GM12878 (cell line): ENCODE measurements around the gene UBASH3A. TPM values are rescaled to one million over a fixed set of nuclear protein-coding genes. Genes with fewer than 3 reads are reported as not detected.

Experiments used
- ATF7 ChIP-seq: fragments of 450-650 bp; IDR thresholded peaks from 2 replicates; pipeline ENCODE4 v1.6.1; 2016; ENCODE audit warnings: low read depth, mild to moderate bottlenecking
- BCLAF1 ChIP-seq: fragments of 450-650 bp; IDR thresholded peaks from 2 replicates; pipeline ENCODE4 v1.6.1; 2017; ENCODE audit warnings: antibody characterized with exemption, mild to moderate bottlenecking, moderate library complexity
- GATAD2B ChIP-seq: fragments of 450-650 bp; conservative IDR thresholded peaks from 2 replicates; pipeline ENCODE4 v1.6.1; 2017; ENCODE audit warnings: low read depth, mild to moderate bottlenecking, moderate library complexity
- HDGF ChIP-seq: fragments of 450-650 bp; IDR thresholded peaks from 2 replicates; pipeline ENCODE4 v1.6.1; 2016; ENCODE audit warnings: antibody characterized with exemption
- IRF4 ChIP-seq: IDR thresholded peaks from 2 replicates; pipeline ENCODE4 v1.6.1; 2011; ENCODE audit warnings: low read depth, low read length
- JUND ChIP-seq: IDR thresholded peaks from 2 replicates; pipeline ENCODE4 v1.6.1; 2012; ENCODE audit warnings: low read depth, mild to moderate bottlenecking, low read length, improper control_type of control experiment, moderate library complexity
- MAX ChIP-seq: IDR thresholded peaks from 2 replicates; pipeline ENCODE4 v1.6.1; 2012; ENCODE audit warnings: low read depth, low read length, improper control_type of control experiment
- MYB ChIP-seq: fragments of 150-350 bp; IDR thresholded peaks from 2 replicates; pipeline ENCODE4 v1.6.1; 2014; ENCODE audit warnings: mild to moderate bottlenecking, low read depth, low read length, borderline replicate concordance
- NBN ChIP-seq: fragments of 450-650 bp; IDR thresholded peaks from 2 replicates; pipeline ENCODE4 v1.6.1; 2016
- POLR2A ChIP-seq: IDR thresholded peaks from 2 replicates; pipeline ENCODE4 v1.6.1; 2011; ENCODE audit warnings: low read depth, mild to moderate bottlenecking, low read length
- RAD21 ChIP-seq: IDR thresholded peaks from 2 replicates; pipeline ENCODE4 v1.6.1; 2011; ENCODE audit warnings: mild to moderate bottlenecking, low read depth, low read length, moderate library complexity; ENCODE audit not compliant: insufficient read depth
- SMC3 ChIP-seq: IDR thresholded peaks from 2 replicates; pipeline ENCODE4 v1.6.1; 2011; ENCODE audit warnings: low read length, improper control_type of control experiment, borderline replicate concordance
- SREBF1 ChIP-seq: IDR thresholded peaks from 2 replicates; pipeline ENCODE4 v1.6.1; 2012; ENCODE audit warnings: mild to moderate bottlenecking, low read length
- SUPT20H ChIP-seq: IDR thresholded peaks from 2 replicates; pipeline ENCODE4 v1.6.1; 2011; ENCODE audit warnings: low read depth, mild to moderate bottlenecking, low read length, moderate library complexity, borderline replicate concordance; ENCODE audit not compliant: control insufficient read depth
- TCF3 ChIP-seq: IDR thresholded peaks from 2 replicates; pipeline ENCODE4 v1.6.1; 2012; ENCODE audit warnings: low read depth, mild to moderate bottlenecking, low read length, borderline replicate concordance; ENCODE audit not compliant: insufficient read depth
- WRNIP1 ChIP-seq: IDR thresholded peaks from 2 replicates; pipeline ENCODE4 v1.6.1; 2011; ENCODE audit warnings: low read depth, low read length, improper control_type of control experiment, borderline replicate concordance
- ZNF687 ChIP-seq: fragments of 450-650 bp; IDR thresholded peaks from 2 replicates; pipeline ENCODE4 v1.6.1; 2017; ENCODE audit warnings: mild to moderate bottlenecking, moderate library complexity
- polyA plus RNA-seq, 11 experiments: library from polyadenylated mRNA; depleted of rRNA in 4 of 11; unstranded in 6 of 11; stranded (reverse) in 5 of 11; fragments of >200 nt; fragmentation: Nextera tagmentation in 4 of 11; fragmentation: Illumina TruSeq in 1 of 11; extraction: Ambion mirVana in 4 of 11; extraction: Trizol in 1 of 11; gene quantifications; 1 replicate in 1 of 11; 2 replicates in 10 of 11; pipeline versions ENCODE4 v1.2.1 to v1.2.3, GENCODE V29; 2011 to 2016; ENCODE audit warnings: inconsistent platforms in 2 of 11, missing spikeins in 2 of 11, low read depth in 1 of 11
- total RNA-seq, 4 experiments: library from RNA; depleted of rRNA in 3 of 4; stranded (reverse); fragments of >200 nt in 3 of 4; fragmentation: Illumina TruSeq in 1 of 4; extraction: Trizol in 1 of 4; gene quantifications; 2 replicates each; pipeline versions ENCODE4 v1.2.1 to v1.2.3, GENCODE V29; 2013 to 2021
- TF ChIP-seq, protein P1 (sequence below): fragments of 450-650 bp; IDR thresholded peaks from 2 replicates; pipeline ENCODE4 v1.6.1; 2016; ENCODE audit warnings: mild to moderate bottlenecking
- TF ChIP-seq, protein P2 (sequence below): IDR thresholded peaks from 2 replicates; pipeline ENCODE4 v1.6.1; 2012; ENCODE audit warnings: low read length, inconsistent platforms

UBASH3A gene
- total and polyA plus RNA-seq, 10 of the 15 experiments (the other 5 are each of a cell fraction or from before 2014, with no cell fraction given) = 0.04 to 0.39 (median 0.23) TPM; not detected in 1

DNA sequence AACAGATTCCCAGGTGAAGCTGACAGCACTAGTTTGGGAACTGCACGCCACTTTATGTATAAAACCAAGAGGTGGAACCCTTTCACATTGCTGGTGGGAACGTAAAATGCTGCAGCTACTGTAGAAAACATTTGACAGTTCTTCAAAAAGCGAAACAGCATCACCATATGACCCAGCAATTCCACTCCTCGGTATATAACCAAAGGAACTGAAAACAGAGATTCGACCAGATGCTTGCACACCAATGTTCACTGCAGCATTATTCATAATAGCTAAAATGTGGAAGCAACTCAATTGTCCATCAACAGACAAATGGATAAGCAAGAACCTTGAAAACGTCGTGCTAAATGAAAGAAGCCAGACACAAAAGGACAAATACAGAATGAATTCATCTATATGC is 74.8 kb downstream of the UBASH3A start (continued):
- TF ChIP-seq HDGF (no peak), RAD21 (0 out of 2 replicates have a peak, but pooled peaks have one; percentile 29), MAX (no peak), NBN (0 out of 2 replicates have a peak, but pooled peaks have one; percentile 72), GATAD2B (0 out of 2 replicates have a peak, but pooled peaks have one; percentile 7), BCLAF1 (no peak), ZNF687 (peak; percentile 64), WRNIP1 (no peak), SMC3 (no peak), IRF4 (peak; percentile 88), POLR2A (no peak), JUND (peak; percentile 8; the same call in 1 of the 2 replicates), ATF7 (peak; percentile 69), SREBF1 (no peak), SUPT20H (no peak), MYB (0 out of 2 replicates have a peak, but pooled peaks have one; percentile 35), TCF3 (peak; percentile 55; the same call in 1 of the 2 replicates)
- TF ChIP-seq, protein P1, sequence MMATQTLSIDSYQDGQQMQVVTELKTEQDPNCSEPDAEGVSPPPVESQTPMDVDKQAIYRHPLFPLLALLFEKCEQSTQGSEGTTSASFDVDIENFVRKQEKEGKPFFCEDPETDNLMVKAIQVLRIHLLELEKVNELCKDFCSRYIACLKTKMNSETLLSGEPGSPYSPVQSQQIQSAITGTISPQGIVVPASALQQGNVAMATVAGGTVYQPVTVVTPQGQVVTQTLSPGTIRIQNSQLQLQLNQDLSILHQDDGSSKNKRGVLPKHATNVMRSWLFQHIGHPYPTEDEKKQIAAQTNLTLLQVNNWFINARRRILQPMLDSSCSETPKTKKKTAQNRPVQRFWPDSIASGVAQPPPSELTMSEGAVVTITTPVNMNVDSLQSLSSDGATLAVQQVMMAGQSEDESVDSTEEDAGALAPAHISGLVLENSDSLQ = peak; percentile 77
- TF ChIP-seq, protein P2, sequence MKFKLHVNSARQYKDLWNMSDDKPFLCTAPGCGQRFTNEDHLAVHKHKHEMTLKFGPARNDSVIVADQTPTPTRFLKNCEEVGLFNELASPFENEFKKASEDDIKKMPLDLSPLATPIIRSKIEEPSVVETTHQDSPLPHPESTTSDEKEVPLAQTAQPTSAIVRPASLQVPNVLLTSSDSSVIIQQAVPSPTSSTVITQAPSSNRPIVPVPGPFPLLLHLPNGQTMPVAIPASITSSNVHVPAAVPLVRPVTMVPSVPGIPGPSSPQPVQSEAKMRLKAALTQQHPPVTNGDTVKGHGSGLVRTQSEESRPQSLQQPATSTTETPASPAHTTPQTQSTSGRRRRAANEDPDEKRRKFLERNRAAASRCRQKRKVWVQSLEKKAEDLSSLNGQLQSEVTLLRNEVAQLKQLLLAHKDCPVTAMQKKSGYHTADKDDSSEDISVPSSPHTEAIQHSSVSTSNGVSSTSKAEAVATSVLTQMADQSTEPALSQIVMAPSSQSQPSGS = peak; percentile 74; the same call in 1 of the 2 replicates
